GM13976 (cell line): ENCODE measurements around the gene FEM1B.

Source experiments
- DNase-seq: peaks from one replicate; pipeline ENCODE4 v3.0.0; 2012; ENCODE audit warnings: low spot score
- in situ Hi-C: fragments of 300-500 bp; cut with MboI; formaldehyde crosslinking; loops from one replicate; pipeline ENCODE4 v1.12.0; 2022; ENCODE audit warnings: low sequenced_read_pairs, mixed read lengths, inconsistent platforms; ENCODE audit not compliant: unreplicated experiment
- TF ChIP-seq, protein P1 (sequence below): IDR thresholded peaks from 2 replicates; pipeline ENCODE4 v1.5.1; 2012; ENCODE audit warnings: borderline replicate concordance, mild to moderate bottlenecking; ENCODE audit not compliant: insufficient read depth; ENCODE audit errors: extremely low read depth, missing control alignments, control extremely low read depth

The FEM1B gene

DNA sequence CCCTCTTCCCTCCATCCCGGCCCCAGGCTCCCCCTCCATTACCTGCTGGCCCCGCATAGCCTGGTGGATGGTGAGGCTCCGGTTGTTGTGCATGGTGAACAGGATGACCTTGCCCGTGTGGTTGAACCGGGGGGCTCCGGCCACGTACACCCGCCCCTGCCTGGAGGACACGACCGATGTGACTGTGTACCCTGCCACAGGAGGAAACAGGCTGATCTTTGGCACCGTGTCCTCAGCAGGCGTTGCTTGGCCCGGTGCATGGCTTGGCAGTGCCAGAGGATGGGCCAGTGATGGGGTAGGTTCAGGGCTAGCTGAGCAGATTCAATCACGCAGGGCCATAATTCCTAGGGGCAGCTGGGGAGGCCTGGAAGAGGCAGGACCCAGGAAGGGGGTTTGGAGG, 58.1 kb downstream of the FEM1B start:
- DNase-seq: no peak
- TF ChIP-seq, protein P1, sequence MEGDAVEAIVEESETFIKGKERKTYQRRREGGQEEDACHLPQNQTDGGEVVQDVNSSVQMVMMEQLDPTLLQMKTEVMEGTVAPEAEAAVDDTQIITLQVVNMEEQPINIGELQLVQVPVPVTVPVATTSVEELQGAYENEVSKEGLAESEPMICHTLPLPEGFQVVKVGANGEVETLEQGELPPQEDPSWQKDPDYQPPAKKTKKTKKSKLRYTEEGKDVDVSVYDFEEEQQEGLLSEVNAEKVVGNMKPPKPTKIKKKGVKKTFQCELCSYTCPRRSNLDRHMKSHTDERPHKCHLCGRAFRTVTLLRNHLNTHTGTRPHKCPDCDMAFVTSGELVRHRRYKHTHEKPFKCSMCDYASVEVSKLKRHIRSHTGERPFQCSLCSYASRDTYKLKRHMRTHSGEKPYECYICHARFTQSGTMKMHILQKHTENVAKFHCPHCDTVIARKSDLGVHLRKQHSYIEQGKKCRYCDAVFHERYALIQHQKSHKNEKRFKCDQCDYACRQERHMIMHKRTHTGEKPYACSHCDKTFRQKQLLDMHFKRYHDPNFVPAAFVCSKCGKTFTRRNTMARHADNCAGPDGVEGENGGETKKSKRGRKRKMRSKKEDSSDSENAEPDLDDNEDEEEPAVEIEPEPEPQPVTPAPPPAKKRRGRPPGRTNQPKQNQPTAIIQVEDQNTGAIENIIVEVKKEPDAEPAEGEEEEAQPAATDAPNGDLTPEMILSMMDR: no peak
- in situ Hi-C loops: no loop called here

DNA sequence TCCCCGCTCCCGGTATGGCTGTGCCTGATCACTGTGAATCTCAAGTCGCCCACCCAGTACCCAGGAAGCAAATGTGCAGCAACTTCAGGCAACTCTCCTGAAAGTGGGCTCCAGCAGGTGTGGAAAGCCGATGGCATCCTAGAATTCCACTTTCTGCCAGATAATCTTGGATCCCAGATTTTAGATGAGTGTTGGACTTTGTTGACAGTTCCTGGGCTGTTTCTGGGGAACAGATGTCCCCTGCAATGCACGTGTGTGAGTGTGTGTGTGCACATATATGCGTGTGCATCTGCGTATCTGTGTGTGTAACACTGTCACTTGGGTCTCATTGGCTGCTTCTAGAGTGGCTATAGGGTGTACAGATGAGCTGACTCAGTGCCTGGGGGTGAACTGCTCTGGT, 59.0 kb downstream of the FEM1B start:
- in situ Hi-C loops: no loop called here
- DNase-seq: no peak
- TF ChIP-seq, protein P1: no peak

DNA sequence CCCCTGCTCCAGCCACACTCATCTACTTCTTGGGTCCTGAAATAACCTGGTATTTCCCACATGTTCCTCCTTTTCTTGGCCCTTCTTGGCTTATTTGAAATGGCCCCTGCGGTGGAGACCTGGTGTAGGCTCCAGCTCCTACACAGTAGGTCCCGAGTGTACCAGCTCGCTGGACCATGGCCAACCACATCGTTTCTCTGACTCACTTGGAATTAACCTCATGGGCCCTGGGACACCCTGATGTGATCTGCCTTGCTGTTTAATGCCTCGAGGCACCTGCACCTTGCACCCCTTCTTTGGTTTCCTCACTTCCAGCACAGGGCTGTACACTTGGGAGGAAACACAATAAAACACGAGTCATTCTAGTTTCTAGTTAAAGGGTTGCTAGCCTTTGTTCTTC, 60.3 kb downstream of the FEM1B start:
- in situ Hi-C loops: no loop called here
- no peak for DNase-seq
- TF ChIP-seq, protein P1: no peak

DNA sequence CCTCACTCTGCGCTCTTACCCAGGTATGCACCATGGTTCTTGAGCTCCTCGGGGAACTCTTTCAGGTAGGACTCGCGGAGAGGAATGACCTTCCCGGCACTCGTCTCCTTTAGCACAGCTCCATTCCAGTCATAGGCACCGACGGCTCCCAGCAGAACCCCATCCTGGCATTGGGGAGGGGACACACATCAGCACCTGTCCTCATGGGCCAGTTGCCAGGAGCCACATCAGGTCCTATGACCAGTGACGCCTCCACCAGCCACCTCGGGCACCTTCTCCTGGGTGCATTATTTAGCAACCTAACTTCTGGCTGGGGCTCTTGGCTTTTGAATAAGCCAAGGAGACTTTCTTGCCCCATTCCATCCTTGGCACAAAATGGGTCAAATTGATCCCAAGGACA, 61.9 kb downstream of the FEM1B start:
- in situ Hi-C loops: no loop called here
- TF ChIP-seq, protein P1: no peak
- DNase-seq: no peak

DNA sequence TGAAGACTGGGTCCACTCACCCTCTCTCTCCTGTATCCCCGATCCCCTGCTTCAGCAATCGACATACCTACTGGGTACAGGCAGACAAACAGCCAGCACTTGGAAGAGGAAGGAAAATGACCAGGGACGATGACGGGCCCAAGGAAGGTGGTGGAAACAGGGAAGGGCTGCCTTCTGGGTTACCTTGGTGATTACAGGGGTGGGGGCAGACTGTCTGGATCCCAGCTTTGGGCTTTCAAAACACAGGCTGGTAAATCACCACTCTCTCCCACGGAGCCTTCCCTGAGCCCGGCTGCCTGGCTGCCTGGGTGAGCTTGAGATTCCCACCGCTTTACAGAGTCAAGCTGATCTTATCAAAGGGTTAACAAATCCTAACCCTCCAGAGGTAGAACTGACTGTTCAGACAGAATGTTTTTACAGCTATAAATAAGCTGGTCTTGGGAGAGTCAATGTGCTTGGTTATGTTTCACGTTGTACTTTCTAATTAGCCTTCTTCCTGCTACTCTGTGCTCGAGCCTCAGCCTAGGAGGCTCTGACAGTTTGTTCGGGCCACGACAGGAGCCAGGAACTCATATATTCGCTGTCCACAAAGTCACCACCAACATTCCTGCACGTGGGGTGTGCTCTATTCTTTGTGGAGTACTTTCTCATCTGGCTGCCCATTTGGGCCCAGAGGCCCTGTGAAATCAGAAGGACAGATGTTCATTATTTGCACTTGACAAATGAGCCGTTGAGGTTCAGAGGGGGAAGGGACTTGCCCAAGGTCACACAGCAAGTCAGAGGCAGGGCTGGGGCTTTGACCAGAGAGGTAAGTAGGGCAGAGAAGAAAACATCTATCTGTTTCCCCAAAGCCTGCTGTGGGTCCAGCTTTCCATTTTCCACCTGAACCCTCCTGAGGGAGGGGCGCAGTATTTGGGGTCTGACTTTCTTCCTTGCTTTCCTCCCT, 63.5 kb downstream of the FEM1B start:
- in situ Hi-C loops: no loop called here
- DNase-seq: no peak
- TF ChIP-seq, protein P1: no peak

DNA sequence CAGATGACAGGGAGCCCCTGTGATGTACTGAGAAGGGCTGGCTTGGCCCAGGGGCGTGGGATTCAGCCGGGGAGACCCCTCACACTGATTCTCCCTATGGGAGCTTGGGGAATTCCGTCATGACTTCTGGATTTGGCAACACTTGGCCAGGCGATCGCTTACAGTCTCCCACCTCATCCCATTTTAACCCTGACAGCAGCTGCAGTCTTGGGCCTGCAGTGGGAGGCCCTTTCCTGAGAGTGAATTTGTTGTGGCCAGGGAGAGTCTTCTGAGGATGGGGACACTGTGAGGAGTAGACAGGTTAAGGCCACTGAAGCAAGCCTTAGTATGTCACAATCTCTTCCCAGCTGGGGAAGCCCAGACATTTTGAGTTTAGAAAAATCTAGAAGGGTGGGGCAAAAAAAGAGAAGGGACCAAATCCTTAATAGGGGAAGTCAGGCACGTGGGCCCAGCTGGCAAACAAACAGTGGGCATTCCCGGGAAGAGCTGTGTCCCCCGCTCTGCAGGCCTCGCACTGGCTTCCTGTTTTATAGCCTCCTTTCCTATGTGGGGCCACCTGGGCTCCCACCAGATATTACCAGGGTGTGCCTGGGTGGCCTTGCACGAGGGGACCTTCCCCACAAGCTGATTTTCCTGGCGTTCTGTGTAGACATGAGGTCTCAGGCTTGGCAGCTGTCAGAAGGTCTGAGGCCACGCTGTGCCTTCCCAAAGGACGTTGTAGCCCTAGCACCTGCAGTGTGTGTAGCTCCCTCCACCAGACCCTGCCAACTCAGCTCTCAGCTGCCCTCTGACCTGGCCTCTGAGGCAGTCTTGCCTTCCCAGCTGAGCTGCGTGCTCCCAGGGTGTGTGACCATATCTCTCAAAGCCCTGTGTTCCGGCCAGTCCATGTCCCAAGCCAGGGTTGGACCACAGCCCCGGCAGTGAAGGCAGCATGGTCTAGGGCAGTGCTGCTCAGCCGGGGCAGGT, 64.5 kb downstream of the FEM1B start:
- TF ChIP-seq, protein P1: no peak
- no peak for DNase-seq
- in situ Hi-C loops: no loop called here
